ENCODE measurements around the gene RALGPS1.

RALGPS1 gene

DNA sequence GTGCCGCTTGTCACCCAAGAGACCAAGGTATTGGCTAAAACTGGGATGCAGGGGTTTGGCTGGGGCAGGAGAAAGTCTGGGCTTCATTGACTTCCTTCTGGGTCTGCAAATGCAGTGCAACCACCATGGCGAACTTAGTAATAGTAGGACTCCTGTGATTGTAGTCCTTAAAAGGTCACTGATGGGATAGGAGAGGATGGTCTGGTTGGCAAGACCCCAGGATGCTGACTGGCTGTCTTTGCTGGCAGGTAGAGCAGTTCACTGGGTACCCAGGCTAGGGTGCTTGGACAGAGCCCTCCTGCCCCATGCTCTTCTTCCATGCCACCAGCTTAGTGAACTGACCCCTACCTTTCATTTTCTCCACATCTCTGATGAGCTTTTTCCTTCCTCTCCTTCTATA, 170.6 kb downstream of the RALGPS1 start:
- no peak for DNase-seq
- in situ Hi-C loops (cut with MboI; ENCODE audit: low pct_unique_long_range_greater_than_20kb, low sequenced_read_pairs): no loop called here

DNA sequence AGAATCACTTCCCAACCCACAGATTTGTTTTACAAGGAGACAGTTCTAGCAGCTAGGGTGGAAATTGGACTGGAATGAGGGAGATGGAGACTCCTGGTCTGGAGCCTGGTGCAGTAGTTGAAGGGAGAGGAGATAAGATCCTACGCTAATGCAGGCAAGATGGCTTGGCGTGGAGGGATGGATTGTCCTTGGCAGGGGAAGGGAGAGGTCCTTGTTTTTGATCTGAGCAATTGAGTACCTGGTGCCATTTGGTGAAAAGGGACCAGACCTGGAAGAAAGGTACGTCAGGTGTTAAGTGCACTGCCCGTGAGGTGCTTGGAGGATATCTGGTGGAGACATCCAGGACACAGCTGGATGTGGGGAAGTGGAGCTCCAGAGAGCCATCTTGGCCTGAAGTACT, 172.2 kb downstream of the RALGPS1 start:
- DNase-seq: no peak
- in situ Hi-C loops (cut with MboI; ENCODE audit: low pct_unique_long_range_greater_than_20kb, low sequenced_read_pairs): no loop called here

DNA sequence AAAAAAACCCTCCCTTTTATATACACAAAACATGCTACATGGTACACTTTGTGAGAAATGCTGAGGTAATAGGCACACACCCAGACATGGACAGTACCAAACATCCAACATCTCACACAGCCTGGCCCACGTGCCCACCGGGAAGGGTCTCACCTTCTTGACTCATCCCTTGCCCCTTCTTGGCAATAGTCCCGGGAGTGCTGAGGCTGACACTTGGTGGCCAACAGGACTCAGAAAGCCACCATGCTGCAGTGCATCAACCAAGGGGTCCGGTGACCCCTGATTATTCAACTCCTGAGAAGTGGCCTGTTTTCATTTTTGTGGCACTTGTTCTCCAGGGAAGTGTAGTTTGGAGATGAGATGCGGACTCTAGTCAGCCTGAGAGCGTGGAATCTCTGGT, 172.8 kb downstream of the RALGPS1 start:
- no peak for DNase-seq
- in situ Hi-C loops (cut with MboI; ENCODE audit: low pct_unique_long_range_greater_than_20kb, low sequenced_read_pairs): no loop called here

DNA sequence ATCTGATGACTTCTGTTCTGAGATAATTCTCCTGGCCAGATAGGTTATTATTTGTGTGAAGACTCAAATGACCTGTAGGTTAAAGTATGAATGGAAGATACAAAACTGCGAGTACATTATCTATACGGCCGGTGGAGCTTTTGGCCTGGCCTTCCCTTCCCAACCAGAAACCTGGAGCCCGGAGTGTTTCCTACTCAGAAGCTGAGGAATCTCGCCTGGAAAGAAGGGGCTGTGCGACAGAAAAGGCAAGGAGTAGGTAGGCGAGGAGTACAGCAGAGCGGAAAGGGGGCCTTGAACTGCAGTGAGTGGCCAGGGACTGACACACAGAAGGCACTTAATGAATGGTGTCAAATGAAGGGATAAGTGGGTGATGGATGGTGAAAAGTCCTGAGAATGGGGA, 173.3 kb downstream of the RALGPS1 start:
- in situ Hi-C loops (cut with MboI; ENCODE audit: low pct_unique_long_range_greater_than_20kb, low sequenced_read_pairs): no loop called here
- no peak for DNase-seq

DNA sequence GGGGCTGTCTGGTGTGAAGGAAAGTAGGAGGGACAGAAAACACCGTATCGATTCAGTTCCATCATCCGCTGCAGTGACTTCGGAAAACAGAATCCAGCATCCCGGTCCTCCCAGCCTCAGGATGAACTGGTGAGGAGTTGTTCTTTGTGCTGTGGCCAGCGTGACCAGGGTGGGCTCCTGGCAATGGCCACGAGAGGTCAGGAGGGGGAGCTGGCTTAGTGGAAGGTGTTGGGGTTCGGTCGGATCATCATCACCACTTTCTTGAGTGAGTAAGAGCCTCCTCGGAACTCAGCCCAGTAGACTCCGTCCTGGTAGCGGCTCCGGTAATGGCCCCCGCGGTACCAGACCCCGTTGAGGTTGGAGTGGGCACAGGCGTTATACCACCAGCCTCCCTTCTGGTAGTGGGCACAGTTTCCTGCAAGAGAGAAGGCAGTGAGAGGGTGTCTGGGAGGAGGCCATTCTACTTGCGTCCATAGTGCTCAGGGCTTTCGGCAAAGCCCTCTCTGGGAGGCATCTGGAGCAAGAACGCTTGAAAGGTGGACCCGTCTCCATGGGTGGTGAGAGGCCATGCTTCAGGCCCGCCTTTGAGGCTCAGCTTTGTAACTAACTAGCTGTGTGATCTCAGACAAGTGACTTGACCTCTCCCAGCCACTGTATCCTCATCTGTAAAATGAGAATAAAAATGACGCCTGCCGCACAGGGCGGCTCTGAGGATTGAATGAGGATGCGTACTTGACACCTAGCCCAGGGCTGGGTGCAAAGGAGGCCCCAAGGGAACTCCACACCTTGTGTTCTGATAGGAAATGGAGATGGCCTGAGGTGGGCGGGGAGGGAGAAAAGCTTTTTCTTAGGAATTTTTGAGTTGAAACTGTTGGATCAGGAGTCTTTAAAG, 174.4 kb downstream of the RALGPS1 start:
- DNase-seq: no peak
- in situ Hi-C loops (cut with MboI; ENCODE audit: low pct_unique_long_range_greater_than_20kb, low sequenced_read_pairs): no loop called here

DNA sequence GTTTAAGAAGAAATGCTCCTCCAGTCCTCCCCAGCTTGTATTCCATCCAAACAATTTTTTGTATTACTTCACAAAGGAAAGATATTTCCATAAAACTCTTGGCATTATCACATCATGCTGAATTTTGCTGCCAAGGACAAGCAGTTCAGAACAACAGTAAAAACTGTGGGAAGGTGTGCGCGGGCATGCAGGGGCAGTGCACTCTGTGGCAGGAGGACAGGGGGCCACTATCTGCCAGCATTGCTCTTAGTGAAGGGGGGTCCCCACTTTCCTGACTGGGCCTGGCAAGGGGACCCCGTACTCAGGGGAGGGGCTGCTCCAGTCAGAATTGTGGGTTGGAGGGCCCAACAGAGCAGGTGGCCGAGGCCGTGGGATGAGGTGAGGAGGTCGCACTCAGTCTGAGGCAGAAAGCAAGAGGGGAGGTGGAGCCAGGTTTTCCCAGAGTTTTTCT, 175.1 kb downstream of the RALGPS1 start:
- no peak for DNase-seq
- in situ Hi-C loops (cut with MboI; ENCODE audit: low pct_unique_long_range_greater_than_20kb, low sequenced_read_pairs): no loop called here

DNA sequence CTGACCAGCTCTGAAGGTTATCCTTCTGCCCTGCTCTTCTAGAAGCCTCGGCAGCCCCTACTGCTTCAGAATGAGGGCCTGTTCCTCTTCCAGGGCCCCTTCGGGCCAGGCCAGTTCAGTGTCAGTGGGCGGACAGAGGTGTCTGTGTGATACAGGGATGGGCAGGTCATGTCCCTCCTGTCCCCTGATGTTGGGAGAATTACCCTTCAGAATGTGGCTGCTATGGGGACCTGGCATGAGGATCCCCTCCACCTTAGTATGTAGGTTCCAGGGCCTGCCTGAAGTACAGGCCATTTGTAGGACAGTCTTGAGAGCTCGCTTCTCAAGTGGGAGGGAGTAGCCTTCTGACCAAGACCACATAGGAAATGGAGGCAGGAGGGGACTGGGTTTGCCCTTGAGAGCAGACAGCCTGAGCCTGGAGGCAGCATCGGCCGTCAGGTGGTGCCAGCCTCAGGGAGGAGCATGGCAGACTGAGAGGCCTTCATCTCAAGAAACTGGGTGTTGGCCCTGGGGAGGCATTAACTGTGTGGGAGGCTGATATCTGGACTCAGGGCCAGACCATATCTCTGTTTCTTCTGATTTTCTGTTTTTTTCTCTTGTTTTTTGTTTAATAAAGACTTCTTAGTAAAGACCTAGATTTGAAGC, 175.9 kb downstream of the RALGPS1 start:
- no peak for DNase-seq
- in situ Hi-C loops (cut with MboI; ENCODE audit: low pct_unique_long_range_greater_than_20kb, low sequenced_read_pairs): no loop called here

DNA sequence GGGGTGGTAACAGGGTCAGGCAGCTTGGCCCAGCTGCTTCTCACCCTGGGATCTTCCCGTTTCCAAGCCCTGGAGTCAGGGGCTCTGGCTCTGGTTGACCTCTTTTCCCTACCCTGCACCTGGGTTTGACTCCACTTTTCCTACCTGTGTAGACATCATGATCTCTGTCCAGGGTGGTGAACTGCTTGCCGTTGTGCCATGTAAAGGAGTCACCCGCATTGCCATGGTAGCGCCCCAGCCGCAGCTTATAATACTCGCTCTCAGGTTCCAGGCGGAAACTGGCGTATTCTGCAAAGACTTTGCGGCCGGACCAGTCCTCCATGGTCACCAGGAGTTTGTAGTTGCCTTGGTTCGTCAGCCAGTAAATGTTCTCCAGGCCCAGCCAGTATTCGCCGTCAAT, 176.9 kb downstream of the RALGPS1 start:
- in situ Hi-C loops (cut with MboI; ENCODE audit: low pct_unique_long_range_greater_than_20kb, low sequenced_read_pairs): no loop called here
- no peak for DNase-seq

DNA sequence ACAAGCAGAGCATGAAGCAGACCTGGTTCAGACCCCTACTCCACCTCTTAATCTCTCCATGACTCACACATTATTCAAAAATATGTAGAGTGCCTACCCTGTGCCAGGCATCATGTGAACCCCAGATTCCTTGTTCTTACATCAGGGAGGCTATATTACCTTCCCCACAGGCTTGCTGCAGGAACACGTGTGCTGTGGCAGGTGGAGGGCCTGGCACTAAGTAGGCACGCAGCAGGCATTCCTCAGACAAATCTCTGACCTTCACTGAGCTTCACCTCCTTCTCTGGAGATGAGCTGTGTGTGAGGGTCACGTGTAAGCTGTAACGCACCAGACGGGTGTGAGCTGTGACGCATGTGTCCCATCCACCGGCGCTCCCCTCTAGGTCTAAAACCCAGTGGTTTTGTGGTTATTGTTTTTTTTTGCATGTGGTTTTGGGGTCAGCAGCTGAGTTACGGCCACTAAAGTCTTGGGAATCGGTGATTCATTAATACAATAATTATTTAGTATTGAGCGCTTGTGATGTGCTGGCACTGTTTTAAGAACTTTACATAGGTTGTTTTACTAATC, 177.5 kb downstream of the RALGPS1 start:
- in situ Hi-C loops (cut with MboI; ENCODE audit: low pct_unique_long_range_greater_than_20kb, low sequenced_read_pairs): no loop called here
- no peak for DNase-seq

DNA sequence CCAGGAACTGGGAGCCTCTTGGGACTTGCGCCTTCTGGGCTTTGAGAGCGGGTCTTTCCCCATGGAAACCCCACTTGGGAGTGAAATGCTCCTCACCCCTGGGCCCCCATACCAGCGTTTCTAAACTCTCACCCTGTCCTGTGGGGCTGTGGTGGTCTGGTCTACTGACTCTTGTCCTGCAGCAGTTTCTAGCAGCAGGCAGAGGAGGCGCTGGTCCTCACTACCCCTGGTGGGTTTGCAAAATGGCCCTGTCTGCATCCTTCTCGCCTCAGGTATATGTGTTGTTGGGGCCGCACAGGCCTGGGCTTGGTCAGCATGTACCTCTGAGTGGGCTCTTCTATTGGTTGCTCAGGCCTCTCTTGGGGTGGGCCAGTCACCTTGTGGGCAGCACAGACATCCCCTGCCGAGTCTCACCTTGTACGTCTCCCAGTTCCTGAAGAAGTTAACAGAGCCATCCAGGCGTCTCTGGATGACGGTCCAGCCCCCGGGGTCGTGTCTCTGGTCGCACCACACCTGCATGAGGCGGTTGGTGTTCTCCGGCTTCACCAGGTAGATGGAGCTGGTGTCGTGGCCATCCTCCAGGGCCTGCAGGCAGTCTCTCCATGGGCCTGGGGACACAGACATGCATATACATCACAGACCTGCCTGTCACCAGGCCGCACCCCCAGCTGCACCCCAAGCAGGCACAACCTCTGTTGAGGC, 178.9 kb downstream of the RALGPS1 start:
- no peak for DNase-seq
- in situ Hi-C loops (cut with MboI; ENCODE audit: low pct_unique_long_range_greater_than_20kb, low sequenced_read_pairs): no loop called here

DNA sequence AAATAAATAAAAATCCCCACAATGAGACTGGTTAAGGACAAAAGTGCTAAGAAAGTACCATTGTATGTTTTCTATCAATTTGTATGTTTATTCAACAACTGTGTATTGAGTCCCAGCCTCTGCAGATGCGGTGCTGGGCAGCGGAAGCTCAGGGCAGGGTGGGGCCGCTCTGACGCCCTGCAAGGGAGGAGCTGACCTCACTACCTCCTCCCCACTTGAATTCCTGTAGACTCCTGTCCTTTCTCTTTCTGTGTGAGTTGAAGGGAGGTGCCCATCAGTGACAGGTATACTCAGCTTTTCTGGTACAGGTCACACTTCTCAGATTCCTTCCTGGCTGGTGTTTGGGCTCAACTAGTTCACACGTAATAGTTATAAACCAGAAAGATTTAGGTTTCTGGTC, 180.8 kb downstream of the RALGPS1 start:
- in situ Hi-C loops (cut with MboI; ENCODE audit: low pct_unique_long_range_greater_than_20kb, low sequenced_read_pairs): no loop called here
- no peak for DNase-seq

DNA sequence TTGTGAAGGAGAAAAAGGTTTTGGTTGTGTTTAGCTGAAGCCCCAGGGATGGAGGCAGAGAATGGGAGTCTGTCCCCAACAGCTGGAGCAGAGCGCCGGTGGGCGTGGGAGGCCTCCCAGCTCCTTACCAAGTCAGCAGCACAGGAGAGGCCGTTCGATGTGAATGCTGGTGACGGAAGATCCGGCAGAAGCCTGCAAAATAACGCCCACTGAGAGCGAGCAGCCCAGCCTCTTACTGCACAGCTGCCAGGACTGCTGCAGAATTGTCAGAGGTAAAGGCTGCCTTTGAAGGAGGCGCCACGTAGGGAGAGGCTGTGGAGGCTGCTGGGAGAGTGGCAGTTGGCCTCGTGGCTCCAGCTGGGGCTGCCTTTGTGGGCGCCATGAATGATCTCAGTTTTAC, 181.6 kb downstream of the RALGPS1 start:
- in situ Hi-C loops (cut with MboI; ENCODE audit: low pct_unique_long_range_greater_than_20kb, low sequenced_read_pairs): no loop called here
- no peak for DNase-seq

DNA sequence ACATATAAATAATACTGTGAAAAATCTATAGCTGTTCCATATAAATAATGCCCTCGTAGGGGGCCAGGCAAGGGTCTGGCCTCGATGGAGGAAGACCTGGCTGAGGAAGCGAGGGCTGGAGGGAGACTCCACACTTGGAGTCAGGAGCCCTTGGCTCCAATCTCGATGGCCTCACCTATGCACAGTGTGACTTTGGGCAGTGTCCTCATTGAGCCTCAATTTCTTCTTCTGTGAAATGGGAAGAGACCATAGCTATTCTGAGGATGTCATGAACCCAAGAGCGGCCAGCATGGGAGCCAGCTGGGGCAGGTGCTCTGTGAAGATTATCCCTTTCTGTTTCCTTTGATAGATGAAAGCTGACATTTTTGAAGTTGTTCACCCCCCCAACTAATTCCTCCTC, 183.1 kb downstream of the RALGPS1 start:
- in situ Hi-C loops (cut with MboI; ENCODE audit: low pct_unique_long_range_greater_than_20kb, low sequenced_read_pairs): no loop called here
- DNase-seq: no peak

DNA sequence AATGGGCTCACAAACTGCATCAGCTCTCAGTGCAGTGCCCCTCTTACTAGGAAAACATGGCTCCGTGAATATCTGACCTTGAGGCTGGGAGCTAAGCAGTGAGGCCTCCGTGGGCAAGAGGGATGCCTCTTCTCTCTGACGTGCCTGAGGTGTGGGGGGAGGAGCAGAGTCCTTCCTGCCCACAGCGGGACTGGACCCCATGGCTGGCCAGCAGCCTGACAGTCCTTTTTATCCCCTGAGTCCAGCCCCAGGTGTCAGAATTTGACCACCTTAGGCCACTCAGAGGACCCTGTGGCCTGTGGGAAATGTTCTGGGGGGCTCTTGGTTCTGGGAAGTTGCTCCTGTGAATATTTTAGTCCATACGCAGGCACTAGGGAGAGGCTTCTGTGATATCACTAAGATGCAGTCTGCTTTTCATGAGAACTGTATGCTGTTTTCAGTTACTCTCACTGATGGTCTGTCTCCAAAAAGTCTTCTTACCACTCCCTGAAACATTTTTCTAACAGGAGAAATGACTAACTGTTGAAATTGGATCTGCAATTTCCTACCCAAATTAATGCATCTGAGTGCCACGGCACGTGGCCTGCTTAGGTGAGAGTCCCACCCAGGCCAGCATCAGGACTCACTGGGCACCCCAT, 184.5 kb downstream of the RALGPS1 start:
- DNase-seq: no peak
- in situ Hi-C loops (cut with MboI; ENCODE audit: low pct_unique_long_range_greater_than_20kb, low sequenced_read_pairs): no loop called here

DNA sequence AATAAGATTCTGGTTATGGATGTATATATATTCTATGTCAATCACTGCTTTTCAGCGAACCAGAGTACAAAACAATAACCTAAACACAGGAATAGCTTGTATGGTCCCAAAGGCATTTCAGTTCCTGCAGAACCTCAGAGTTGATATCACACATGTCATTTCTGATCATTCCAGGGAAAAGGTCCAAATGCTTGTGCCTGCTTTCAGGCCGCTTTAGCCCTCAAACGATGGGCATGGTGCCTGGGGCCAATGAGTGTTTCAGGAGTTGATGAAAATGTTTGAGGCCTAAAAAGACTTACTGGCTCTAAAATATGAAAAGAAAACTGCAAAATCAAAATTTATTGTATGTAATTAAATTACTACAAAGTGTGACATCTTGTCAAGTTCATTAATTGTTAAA, 185.1 kb downstream of the RALGPS1 start:
- in situ Hi-C loops (cut with MboI; ENCODE audit: low pct_unique_long_range_greater_than_20kb, low sequenced_read_pairs): no loop called here
- no peak for DNase-seq

DNA sequence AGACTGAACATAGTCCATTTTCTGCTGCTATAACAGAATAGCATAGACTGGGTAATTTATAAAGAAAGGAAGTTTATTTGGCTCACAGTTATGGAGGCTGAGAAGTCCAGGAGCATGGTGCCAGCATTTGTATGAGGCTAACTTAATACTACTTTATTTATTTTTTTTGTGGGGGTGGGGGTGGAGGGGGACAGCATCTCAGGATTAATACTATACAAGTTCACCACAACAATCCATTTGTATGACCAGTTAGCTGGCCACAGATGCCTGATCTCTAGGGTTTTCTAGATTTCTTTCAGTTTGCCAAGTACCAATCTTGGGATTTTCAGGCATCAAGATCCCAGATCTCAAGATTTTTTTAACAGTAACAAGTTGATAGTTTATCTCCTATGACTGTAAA, 187.6 kb downstream of the RALGPS1 start:
- in situ Hi-C loops (cut with MboI; ENCODE audit: low pct_unique_long_range_greater_than_20kb, low sequenced_read_pairs): no loop called here
- no peak for DNase-seq

DNA sequence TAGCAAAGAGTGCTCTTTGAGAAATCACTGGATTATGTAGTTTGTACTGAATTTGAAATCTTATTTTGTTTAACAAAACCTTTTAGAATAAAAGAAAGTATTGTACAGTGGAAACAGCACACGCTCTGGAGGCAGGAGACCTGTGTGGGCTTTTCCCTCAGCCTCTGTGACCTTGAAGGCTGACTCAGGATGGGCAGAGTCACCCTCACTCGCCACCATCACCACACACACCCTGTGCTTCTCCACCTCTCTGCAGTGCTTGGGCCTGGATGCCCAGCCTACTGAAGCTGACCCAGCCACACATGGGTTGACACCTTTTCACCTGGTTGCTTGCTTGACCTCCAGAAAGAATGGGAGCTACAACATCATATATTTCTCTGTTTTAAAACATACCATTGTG, 188.2 kb downstream of the RALGPS1 start:
- DNase-seq: no peak
- in situ Hi-C loops (cut with MboI; ENCODE audit: low pct_unique_long_range_greater_than_20kb, low sequenced_read_pairs): no loop called here

DNA sequence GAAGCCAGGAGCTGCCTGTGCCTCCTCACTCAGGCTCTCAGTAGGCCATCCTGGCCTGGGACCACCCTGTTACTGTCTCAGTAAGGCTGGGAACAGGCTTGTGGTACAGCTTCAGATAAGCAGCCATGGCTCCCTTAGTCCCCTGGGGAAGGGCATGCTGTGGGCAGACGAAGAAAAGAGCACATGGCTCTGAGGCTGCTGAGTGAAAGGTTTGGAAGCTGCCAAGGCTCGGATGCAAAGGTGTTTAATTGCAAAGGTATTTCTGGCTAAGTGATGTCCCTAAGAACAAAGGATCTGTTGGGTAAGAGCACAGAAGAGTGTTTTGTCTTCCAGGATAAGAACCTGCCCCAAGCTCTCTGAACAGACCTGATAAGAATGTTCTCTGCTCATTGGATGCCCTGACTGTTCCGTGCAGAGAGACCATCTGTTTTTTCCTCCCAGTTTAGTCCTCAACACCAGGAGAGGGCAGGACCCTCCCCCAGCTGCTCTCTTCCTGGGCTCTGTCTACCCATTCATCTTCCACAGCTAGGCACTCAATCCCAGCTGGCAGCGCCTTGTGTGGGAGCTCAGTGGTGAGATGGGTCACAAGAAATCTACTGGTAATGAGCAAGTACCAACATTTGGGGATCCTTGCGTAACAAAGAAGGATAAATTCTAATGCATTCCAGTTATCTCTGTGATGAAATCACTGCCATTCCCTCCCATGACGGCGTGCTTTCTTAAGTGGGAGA, 190.2 kb downstream of the RALGPS1 start:
- in situ Hi-C loops (cut with MboI; ENCODE audit: low pct_unique_long_range_greater_than_20kb, low sequenced_read_pairs): no loop called here
- no peak for DNase-seq

All from KBM-7 (cell line).